C4-2B (cell line): ENCODE data around the gene SIVA1.

Experiments used
- ZFX ChIP-seq: fragments of 450-650 bp; IDR thresholded peaks from 2 replicates; pipeline ENCODE4 v1.6.1; 2017
- TF ChIP-seq, protein P1 (sequence below): fragments of 450-650 bp; conservative IDR thresholded peaks from 2 replicates; pipeline ENCODE4 v1.5.1; 2017; ENCODE audit warnings: mild to moderate bottlenecking

DNA sequence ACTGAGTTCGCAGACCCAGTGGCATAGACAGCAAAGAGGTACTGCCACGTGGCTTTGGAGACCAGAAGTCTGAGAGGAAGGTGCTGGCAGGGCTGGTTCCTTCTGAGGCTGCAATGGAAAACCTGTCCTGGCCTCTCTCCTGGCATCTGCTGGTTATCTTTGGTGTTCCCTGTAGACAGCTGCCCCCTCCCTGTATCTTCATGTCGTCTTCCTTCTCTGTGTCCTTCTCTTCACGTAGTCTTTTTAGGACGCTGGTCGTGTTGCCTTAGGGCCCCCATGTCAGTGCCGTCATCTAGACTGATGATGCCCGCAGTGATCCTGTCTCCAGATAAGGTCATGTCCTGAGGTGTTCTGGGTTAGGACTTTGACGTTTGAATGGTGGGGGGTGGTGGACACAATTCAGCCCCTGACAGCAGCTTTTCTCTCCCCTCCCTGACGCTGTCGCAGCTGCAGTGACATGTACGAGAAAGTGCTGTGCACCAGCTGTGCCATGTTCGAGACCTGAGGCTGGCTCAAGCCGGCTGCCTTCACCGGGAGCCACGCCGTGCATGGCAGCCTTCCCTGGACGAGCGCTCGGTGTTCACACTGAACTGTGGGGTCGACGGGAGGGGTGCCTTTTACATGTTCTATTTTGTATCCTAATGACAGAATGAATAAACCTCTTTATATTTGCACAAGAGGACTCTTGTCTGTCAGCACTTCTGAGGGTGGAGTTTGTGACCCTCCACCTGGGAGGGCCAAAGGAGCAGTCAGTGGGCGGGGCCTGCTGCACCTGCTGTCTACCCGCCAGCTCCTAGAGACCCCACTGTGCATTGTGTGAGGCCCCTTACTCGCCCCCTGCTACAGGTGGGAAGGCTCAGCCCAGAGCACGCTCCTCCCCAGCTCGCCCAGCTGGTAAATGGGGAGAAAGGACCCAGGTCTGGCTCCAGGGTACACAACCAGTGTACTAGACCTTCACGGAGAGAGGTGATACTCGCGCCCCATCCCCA, 6.3 kb downstream of the SIVA1 start:
- TF ChIP-seq, protein P1, sequence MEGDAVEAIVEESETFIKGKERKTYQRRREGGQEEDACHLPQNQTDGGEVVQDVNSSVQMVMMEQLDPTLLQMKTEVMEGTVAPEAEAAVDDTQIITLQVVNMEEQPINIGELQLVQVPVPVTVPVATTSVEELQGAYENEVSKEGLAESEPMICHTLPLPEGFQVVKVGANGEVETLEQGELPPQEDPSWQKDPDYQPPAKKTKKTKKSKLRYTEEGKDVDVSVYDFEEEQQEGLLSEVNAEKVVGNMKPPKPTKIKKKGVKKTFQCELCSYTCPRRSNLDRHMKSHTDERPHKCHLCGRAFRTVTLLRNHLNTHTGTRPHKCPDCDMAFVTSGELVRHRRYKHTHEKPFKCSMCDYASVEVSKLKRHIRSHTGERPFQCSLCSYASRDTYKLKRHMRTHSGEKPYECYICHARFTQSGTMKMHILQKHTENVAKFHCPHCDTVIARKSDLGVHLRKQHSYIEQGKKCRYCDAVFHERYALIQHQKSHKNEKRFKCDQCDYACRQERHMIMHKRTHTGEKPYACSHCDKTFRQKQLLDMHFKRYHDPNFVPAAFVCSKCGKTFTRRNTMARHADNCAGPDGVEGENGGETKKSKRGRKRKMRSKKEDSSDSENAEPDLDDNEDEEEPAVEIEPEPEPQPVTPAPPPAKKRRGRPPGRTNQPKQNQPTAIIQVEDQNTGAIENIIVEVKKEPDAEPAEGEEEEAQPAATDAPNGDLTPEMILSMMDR: no peak
- TF ChIP-seq ZFX: no peak
